T47D (cell line): ENCODE data around the gene FARS2.

ENCODE experiments used
- DNase-seq, 2 experiments: peaks; one replicate each; pipeline versions ENCODE4 v3.0.0 to v3.0.0-alpha.2; 2011 to 2012; ENCODE audit warnings: low read depth in 1 of 2, low spot score in 1 of 2
- JUND ChIP-seq: IDR thresholded peaks from 2 replicates; pipeline ENCODE4 v1.6.1; 2012; ENCODE audit warnings: low read depth
- in situ Hi-C: cut with HindIII; loops from 2 replicates; pipeline ENCODE4 v1.10.0; 2016; ENCODE audit warnings: low sequenced_read_pairs, low pct_unique_long_range_greater_than_20kb

The FARS2 gene

GRCh38 chr6:5512422-5512821 lies 251.1 kb downstream of the FARS2 start:
- DNase-seq, result no peak
- in situ Hi-C loops, result no loop called here
- TF ChIP-seq JUND, result no peak

GRCh38 chr6:5513408-5513807 lies 252.1 kb downstream of the FARS2 start:
- in situ Hi-C loops, result no loop called here
- no peak for DNase-seq
- TF ChIP-seq JUND, result no peak

GRCh38 chr6:5514353-5514752 lies 253.0 kb downstream of the FARS2 start:
- in situ Hi-C loops, result no loop called here
- no peak for TF ChIP-seq JUND
- no peak for DNase-seq

- no peak for DNase-seq
- no peak for TF ChIP-seq JUND
- in situ Hi-C loops, result no loop called here
Measured at GRCh38 chr6:5515200-5515599, 253.9 kb downstream of the FARS2 start.

DNA sequence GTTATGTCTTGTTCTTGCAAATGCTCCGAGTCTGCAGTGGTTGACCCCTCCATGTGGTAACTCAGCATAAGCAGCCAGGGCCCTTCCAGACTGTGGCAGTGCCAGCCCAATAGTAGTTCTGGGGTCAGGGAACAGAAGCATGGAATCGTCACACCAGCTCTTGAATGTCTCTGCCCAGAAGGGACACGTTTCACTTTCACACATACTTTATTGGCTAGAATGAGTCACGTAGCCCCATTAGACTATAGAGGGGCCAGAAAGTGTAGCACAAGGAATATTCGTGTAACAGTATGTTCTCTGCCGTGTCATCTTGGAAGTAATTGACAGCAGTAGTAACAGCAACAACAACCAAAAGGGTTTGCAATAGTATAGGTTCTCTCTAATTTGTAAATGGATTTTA lies 254.7 kb downstream of the FARS2 start:
- DNase-seq, result no peak
- TF ChIP-seq JUND, result no peak
- in situ Hi-C loops, result no loop called here

- DNase-seq, result no peak
- in situ Hi-C loops, result no loop called here
- TF ChIP-seq JUND, result no peak
Measured at GRCh38 chr6:5517796-5518195, 256.5 kb downstream of the FARS2 start.

DNA sequence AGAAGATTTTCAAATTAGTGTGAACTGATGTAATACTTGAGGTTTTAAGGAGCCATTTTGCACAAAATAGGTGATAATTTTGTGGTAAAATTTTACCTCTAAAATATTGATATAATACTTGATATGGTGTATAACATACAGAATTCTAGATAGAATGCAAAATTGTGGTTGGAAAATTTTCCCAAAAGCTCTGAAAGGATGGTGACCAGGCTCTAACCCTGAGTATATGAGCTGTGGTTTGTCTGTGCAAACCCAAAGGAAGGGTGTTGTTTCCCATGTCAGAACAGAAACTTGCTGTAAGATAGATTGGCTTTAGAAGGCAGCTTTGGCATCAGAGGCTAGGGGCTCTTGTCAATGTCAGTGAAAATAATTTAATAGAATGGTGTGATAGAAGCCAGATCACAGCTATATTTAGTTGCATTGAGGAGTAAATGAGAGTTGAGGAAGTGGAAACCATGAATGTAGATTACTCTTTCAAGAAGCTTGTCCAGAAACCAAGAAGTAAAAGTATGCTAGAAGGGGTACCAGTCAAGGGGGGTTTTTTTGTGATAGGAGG lies 257.7 kb downstream of the FARS2 start:
- TF ChIP-seq JUND, result no peak
- in situ Hi-C loops, result no loop called here
- no peak for DNase-seq

DNA sequence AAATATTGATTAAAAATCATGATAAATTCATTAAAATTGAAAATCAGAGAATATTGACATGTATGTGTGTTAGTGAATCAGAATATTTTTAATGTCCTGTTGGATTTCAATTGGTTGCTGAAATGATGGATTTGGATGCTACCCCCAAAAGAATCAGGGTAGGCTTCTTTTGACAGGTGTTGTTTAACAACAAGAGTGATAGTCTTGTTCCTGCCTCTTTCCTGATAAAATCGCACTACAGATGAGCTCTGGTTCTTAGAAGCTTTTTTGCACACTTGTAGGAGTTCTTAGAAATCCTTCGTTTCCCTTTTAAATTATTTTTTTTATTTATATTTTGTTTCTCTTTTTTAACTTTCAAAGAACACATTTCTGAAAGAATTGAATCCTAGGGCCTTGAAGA lies 259.5 kb downstream of the FARS2 start:
- DNase-seq, result no peak
- TF ChIP-seq JUND, result no peak
- in situ Hi-C loops, result no loop called here

GRCh38 chr6:5521322-5521721 lies 260.0 kb downstream of the FARS2 start:
- no peak for TF ChIP-seq JUND
- in situ Hi-C loops, result no loop called here
- no peak for DNase-seq

GRCh38 chr6:5522147-5522546 lies 260.8 kb downstream of the FARS2 start:
- in situ Hi-C loops, result no loop called here
- TF ChIP-seq JUND, result no peak
- DNase-seq, result no peak

- in situ Hi-C loops, result no loop called here
- TF ChIP-seq JUND, result no peak
- no peak for DNase-seq
Measured at GRCh38 chr6:5524110-5524509, 262.8 kb downstream of the FARS2 start.

DNA sequence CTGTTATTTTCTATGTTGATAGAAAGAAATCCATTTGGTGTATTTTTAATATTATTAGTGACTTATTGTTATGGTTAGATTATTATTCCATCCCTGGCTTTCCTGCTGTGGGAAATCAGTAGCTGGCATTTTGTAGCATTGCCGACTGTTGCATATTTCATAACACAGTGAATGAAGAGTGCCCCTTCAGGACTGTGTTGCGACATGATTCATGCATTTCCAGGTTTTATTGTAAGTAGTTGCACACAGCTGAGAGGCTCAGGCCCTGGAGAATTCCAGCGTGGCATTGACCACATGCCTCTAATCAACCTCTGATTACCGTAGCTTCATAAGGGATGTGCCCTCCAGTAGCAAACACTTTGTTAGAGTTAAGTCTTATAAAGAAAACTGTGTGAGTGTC lies 263.9 kb downstream of the FARS2 start:
- in situ Hi-C loops, result no loop called here
- no peak for DNase-seq
- no peak for TF ChIP-seq JUND

DNA sequence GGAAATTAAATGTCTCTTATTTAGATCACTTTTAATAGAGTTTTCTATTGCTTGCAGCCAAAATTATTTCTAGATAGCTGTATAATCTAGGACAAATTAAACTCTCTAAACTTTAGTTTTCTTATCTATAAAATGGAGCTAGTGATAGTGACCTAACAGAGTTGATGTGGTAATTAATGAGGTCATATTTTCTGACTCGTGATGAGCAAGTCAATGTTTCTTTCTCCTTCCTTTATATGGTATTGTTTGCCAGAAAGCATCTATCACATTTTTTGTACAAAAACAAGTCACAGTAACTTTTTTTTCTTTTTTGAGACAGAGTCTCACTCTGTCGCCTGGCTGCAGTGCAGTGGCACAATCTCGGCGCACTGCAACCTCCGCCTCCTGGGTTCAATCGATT lies 267.7 kb downstream of the FARS2 start:
- no peak for DNase-seq
- in situ Hi-C loops, result no loop called here
- no peak for TF ChIP-seq JUND

- in situ Hi-C loops, result no loop called here
- no peak for DNase-seq
- TF ChIP-seq JUND, result no peak
Measured at GRCh38 chr6:5529733-5530132, 268.4 kb downstream of the FARS2 start.
